Measurements from ENCODE around the gene KIRREL3.

- TF ChIP-seq CTCF (IDR thresholded peaks at IDR 0.05) = no peak
- TF ChIP-seq FOXM1 (IDR thresholded peaks at IDR 0.05; ENCODE audit: low read depth) = no peak
- TF ChIP-seq EZH2phosphoT487 (IDR thresholded peaks at IDR 0.05; ENCODE audit: borderline replicate concordance, low read depth) = no peak
- no peak for TF ChIP-seq SMC3 (IDR thresholded peaks at IDR 0.05; ENCODE audit: low read depth, low read length)
- TF ChIP-seq, protein P1, sequence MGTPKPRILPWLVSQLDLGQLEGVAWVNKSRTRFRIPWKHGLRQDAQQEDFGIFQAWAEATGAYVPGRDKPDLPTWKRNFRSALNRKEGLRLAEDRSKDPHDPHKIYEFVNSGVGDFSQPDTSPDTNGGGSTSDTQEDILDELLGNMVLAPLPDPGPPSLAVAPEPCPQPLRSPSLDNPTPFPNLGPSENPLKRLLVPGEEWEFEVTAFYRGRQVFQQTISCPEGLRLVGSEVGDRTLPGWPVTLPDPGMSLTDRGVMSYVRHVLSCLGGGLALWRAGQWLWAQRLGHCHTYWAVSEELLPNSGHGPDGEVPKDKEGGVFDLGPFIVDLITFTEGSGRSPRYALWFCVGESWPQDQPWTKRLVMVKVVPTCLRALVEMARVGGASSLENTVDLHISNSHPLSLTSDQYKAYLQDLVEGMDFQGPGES (IDR thresholded peaks at IDR 0.05; ENCODE audit: low read depth, low read length) = no peak
- TF ChIP-seq POLR2AphosphoS5 (IDR thresholded peaks at IDR 0.05; ENCODE audit: low read depth, low read length) = no peak
- no peak for TF ChIP-seq SIN3A (IDR thresholded peaks at IDR 0.05; ENCODE audit: borderline replicate concordance, low read depth, low read length)
- no peak for TF ChIP-seq GABPA (IDR thresholded peaks at IDR 0.05; ENCODE audit: low read depth)
These were observed 217.8 kb downstream of the KIRREL3 start for GRCh38 chr11:126782810-126783209.

Measured in SK-N-SH (cell line).